ENCODE measurements around the gene ABI3BP.
"Not testable (repeated sequence)": the region's sequence is repeated elsewhere in the genome, so short reads cannot be mapped to it uniquely, and the experiment has no call there.

Gene ABI3BP

GRCh38 chr3:100993309-100993708 is at the start of gene ABI3BP:
Gene ABI3BP (minus strand): TSS chr3:100993421. CDS start chr3:100993384, 37 bp downstream.
- no peak for DNase-seq (ENCODE audit: low spot score)

- no peak for DNase-seq (ENCODE audit: low spot score)
These were observed 46.1 kb upstream of the ABI3BP start for GRCh38 chr3:101039285-101039684.

GRCh38 chr3:101038880-101039279 is 45.7 kb upstream of the ABI3BP start:
- no peak for DNase-seq (ENCODE audit: low spot score)

GRCh38 chr3:101038393-101038792 is 45.2 kb upstream of the ABI3BP start:
- DNase-seq (ENCODE audit: low spot score) = no peak

- DNase-seq (ENCODE audit: low spot score) = no peak
These were observed 44.4 kb upstream of the ABI3BP start for GRCh38 chr3:101037613-101038012.

- DNase-seq (ENCODE audit: low spot score) = no peak
These were observed 43.5 kb upstream of the ABI3BP start for GRCh38 chr3:101036676-101037075.

GRCh38 chr3:101036213-101036618 is 43.0 kb upstream of the ABI3BP start:
- DNase-seq (ENCODE audit: low spot score) = no peak

- no peak for DNase-seq (ENCODE audit: low spot score)
These were observed 34.1 kb upstream of the ABI3BP start for GRCh38 chr3:101027286-101027685.

- DNase-seq (ENCODE audit: low spot score) = no peak
These were observed 33.7 kb upstream of the ABI3BP start for GRCh38 chr3:101026881-101027280.

- no peak for DNase-seq (ENCODE audit: low spot score)
These were observed 33.0 kb upstream of the ABI3BP start for GRCh38 chr3:101026244-101026643.

- DNase-seq (ENCODE audit: low spot score) = no peak
These were observed 27.3 kb upstream of the ABI3BP start for GRCh38 chr3:101020351-101021015.

GRCh38 chr3:101017017-101017416 is 23.8 kb upstream of the ABI3BP start:
- DNase-seq (ENCODE audit: low spot score) = no peak

GRCh38 chr3:101012312-101012711 is 19.1 kb upstream of the ABI3BP start:
- not testable (repeated sequence) for DNase-seq (ENCODE audit: low spot score)

- DNase-seq (ENCODE audit: low spot score) = no peak
These were observed 17.9 kb upstream of the ABI3BP start for GRCh38 chr3:101011136-101011535.

- DNase-seq (ENCODE audit: low spot score) = no peak
These were observed 17.1 kb upstream of the ABI3BP start for GRCh38 chr3:101010296-101010695.

GRCh38 chr3:101009386-101009785 is 16.2 kb upstream of the ABI3BP start:
- DNase-seq (ENCODE audit: low spot score) = no peak

GRCh38 chr3:100999160-100999559 is 5.9 kb upstream of the ABI3BP start:
- DNase-seq (ENCODE audit: low spot score) = no peak

GRCh38 chr3:100994809-100995208 is 1.6 kb upstream of the ABI3BP start:
- no peak for DNase-seq (ENCODE audit: low spot score)

- DNase-seq (ENCODE audit: low spot score) = no peak
These were observed 966 bp upstream of the ABI3BP start for GRCh38 chr3:100994187-100994586.

GRCh38 chr3:100992231-100993012 is 799 bp downstream of the ABI3BP start:
- no peak for DNase-seq (ENCODE audit: low spot score)

- DNase-seq (ENCODE audit: low spot score) = no peak
These were observed 5.1 kb downstream of the ABI3BP start for GRCh38 chr3:100988080-100988479.

- DNase-seq (ENCODE audit: low spot score) = no peak
These were observed 8.9 kb downstream of the ABI3BP start for GRCh38 chr3:100984308-100984707.

- no peak for DNase-seq (ENCODE audit: low spot score)
These were observed 10.5 kb downstream of the ABI3BP start for GRCh38 chr3:100982710-100983109.
